Activated naive CD4-positive, alpha-beta T cell treated with anti-CD3 and anti-CD28 coated beads, Interleukin-2, amount 50 U/mL, for 16 hours (primary cell): ENCODE results near the gene KANK4.

Source experiments
- DNase-seq: peaks from one replicate; pipeline ENCODE4 v3.0.0-alpha.2; 2020

KANK4 gene

DNA sequence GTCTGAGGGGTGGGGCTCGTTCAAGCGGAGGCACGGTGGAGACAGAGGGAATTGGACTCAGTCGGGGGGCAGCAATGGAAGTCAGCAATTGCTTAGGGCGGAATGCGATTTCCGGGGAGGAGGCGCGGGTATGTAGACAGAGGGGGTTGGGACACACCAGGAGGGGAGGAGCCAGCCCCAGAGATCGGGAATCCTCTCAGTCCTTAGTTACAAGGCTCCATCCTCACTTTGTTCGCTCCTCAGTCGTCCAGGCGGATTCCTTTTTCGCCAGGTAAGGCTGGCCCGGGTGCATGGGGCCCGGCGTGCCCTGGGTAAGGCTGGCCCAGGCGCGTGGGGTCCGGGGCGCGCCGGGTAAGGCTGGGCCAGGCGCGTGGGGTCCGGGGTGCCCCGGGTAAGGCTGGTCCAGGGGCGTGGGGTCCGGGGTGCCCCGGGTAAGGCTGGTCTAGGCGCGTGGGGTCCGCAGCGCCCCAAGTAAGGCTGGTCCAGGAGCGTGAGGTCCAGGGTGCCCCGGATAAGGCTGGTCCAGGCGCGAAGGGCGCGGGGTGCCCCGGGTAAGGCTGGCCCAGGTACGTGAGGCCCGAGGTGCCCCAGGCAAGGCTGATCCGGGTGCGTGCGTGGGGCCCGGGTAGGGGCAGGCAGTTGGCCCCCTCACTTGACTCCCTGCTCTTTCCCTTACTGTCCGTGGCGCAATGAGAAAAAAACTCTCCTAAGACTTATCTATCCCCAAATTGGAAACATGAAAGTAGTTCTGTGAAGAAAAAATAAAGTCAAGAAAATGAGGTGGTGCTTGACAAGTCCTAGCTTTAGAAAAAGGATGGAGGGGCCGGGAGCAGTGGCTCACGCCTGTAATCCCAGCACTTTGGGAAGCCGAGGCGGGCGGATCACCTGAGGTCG is 124.3 kb downstream of the KANK4 start, which contains the start of gene L1TD1:
Gene L1TD1, plus strand, starts transcription at position 199 of the 894 bp plus-strand sequence. CDS start 11,780 bp downstream, outside the sequence.
- no peak for DNase-seq

GRCh38 chr1:62188111-62188510 is 131.1 kb downstream of the KANK4 start:
- no peak for DNase-seq

GRCh38 chr1:62187548-62187947 is 131.7 kb downstream of the KANK4 start:
- no peak for DNase-seq
